GM19463 (cell line): ENCODE measurements around the gene CRB2.

Experiments used
- ATAC-seq: cut with Tn5 transposase; IDR thresholded peaks from one replicate; pipeline ENCODE4 v1.9.1; 2021; ENCODE audit warnings: mild to moderate bottlenecking, moderate library complexity; ENCODE audit not compliant: unreplicated experiment

Gene CRB2

DNA sequence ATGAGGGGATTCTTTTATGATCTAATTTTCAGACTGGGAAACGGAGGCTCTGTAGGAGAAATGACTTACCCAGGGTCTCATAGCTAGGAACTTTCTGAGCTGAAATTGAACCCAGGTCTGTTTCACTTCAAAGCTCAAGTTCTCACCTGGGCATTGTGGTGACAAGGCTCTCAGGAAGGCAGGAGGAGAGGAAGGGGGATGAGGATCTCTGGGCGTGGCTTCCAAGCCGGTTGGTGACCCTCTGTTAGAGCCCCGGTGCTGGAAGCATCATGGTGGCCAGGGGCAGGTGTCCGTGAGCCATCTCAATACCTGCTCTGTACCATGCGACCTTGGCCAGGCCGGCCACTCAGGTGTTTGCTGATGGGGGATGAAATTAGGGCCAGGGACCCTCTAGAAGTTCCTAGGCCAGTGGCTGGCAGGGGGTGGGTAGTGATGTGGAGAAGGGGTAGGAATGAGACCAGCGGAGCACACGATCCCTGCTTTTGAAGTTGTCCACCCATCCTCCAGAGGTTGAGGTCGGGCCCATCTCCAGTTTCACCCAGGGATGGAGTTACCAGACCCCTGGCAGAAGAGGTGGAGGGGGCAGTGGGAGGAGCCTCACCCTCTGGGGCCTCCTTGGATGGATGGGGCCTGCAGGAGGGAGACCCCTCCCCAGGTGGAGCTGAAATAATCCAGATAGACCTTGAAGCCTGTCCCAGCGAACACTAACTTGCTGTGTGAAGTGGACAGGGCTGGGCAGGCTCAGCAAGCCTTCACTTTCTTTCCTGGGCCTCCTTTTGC lies 5.9 kb downstream of the CRB2 start:
- no peak for ATAC-seq

DNA sequence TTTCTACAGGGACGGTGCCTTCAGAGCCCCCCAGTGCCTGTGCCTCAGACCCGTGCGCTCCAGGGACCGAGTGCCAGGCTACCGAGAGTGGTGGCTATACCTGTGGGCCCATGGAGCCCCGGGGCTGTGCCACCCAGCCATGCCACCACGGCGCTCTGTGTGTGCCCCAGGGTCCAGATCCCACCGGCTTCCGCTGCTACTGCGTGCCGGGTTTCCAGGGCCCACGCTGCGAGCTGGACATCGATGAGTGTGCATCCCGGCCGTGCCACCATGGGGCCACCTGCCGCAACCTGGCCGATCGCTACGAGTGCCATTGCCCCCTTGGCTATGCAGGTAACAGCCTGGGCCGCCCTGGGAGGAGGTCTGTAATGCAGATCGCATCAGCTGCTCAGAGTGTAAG lies 6.9 kb downstream of the CRB2 start:
- no peak for ATAC-seq

DNA sequence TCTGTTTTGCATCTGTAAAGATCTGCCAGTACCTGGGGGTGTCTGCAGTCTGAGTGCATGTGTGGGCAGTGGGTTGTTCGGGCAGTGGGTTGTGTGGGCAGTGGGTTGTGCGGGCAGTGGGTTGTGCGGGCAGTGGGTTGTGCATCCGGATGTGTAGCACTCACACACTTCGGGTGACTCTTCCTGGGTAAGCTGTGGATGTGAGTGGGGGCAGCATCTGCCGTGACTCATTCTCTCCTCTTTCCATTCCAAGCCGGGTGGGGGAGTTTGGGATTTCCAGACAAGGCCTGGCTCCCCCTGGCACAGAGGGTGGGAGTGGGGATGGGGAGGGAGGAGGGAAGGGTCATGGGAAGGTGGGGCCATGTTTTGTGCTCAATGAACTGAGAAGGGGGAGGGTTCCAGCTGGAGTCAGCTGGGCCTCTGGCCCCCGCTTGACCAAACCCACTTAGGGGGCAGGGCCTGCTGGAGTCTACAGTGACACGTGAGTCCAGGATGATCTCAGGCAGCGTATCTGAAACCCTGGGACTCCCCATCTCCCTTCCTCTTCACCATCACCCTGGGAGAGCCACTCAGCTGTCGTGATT lies 8.3 kb downstream of the CRB2 start:
- no peak for ATAC-seq

DNA sequence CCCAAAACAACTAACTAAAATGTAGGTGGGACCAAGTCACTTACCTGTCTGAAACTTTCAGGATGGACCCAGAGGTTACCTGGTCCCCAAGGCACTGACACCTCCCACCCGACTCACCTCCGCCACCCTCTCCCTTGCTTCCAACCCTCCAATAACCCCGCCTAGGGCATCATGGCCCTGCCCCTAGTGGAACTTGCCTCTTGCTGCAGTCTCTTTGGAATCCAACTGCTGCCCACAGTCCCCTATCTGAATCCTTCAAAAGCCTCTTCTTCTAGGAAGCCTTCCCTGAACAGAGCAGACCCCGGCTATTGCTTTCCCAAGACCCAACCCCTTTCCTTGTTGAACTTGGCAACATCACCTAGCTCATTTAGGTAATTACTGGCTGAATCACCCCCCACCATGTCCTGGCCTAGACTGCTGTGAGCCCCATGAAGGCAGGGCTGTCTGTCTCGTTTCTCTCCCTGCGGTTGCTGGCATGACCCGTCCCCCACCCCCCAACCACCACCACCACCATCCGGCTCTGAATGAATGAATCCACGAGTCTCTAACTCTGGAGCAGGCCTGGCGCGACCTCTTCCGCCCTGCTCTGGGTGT lies 9.4 kb downstream of the CRB2 start:
- no peak for ATAC-seq

DNA sequence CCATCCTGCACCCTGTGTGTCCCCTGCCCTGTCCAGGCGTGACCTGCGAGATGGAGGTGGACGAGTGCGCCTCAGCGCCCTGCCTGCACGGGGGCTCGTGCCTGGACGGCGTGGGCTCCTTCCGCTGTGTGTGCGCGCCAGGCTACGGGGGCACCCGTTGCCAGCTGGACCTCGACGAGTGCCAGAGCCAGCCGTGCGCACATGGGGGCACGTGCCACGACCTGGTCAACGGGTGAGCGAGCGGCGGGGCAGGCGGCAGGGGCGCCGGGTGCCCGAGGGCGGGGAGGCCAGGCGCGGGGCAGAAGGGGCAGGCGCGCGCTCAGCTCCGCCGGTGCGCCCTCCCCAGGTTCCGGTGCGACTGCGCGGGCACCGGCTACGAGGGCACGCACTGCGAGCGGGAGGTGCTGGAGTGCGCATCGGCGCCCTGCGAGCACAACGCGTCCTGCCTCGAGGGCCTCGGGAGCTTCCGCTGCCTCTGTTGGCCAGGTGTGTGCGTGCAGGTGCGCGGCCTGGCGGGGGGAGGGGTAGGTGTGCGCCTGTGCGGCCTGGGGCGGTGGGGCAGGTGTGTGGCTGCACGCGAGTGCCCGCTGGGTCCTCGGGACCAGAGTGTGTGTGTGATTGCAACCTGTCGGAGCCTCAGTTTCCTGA lies 10.0 kb downstream of the CRB2 start:
- no peak for ATAC-seq

DNA sequence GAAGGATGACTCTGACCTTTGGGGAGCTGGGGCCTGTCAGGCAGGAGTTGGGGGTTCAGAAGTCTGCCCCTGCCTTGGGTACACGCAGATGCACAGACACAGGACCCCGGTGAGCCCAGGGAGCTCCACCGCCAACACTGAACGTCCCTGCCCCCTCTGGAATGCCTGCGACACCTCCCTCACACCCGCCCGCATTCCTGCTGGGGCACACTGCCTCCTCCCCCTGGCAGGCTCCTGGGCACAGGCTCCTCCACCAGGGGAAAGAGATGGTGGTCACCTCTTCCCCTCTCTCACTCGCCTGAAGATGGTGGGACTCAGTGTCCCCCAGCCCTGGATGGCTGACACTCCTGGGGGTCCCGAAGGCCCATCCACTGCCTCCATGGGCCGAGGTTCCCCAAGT lies 12.0 kb downstream of the CRB2 start:
- ATAC-seq, result no peak

DNA sequence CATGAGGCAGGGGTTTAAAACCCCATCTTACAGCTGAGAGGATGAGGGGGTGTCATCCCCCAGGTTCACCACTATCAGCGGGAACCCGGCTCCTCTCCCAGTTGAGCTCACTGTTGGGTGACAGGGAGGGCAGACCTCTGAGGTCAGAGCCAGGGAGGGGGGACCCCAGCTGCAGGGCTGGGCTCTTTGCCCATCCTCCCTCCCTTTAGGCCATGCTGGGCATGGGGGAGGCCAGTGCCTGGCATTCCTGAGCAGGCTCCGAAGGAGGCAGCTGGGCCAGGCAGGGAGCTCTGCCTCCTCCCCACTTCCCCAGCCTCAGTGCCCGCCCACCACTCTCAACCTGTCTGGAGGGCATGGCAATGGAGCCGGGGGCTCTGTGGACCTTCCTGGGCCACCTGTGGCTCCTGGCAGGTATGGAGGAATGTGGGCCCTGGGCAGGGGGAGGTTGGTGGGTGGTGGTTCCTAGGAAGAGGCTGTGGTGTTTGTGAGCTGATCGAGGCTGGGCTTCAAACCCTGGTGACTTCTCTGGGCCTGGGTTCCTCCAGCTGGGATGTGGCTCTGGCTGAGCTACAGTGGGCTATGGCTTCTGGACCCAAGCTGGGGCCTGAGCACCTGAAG lies 12.6 kb downstream of the CRB2 start:
- ATAC-seq, result no peak

DNA sequence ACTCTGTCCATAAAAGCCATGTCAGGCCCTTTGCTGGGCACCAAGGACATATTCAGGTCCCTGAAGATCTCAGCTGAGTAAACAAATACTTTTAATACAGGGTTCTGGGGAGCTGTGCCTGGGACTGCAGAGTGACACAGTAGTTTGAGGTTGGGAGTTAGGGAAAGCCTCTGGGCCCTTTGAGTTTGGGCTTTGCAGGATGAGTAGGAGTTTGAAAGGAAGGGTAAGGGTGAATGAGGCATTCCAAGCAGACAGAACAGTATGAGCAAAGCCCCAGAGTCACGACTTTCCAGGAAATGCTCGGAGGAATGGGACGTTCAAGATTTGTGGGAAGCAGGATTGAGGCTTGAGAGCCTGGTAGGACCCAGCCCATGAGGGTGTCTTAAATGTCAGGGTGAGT lies 13.3 kb downstream of the CRB2 start:
- ATAC-seq, result no peak

DNA sequence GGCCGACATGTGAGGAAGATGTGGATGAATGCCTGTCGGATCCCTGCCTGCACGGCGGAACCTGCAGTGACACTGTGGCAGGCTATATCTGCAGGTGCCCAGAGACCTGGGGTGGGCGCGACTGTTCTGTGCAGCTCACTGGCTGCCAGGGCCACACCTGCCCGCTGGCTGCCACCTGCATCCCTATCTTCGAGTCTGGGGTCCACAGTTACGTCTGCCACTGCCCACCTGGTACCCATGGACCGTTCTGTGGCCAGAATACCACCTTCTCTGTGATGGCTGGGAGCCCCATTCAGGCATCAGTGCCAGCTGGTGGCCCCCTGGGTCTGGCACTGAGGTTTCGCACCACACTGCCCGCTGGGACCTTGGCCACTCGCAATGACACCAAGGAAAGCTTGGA lies 14.1 kb downstream of the CRB2 start:
- ATAC-seq, result no peak

DNA sequence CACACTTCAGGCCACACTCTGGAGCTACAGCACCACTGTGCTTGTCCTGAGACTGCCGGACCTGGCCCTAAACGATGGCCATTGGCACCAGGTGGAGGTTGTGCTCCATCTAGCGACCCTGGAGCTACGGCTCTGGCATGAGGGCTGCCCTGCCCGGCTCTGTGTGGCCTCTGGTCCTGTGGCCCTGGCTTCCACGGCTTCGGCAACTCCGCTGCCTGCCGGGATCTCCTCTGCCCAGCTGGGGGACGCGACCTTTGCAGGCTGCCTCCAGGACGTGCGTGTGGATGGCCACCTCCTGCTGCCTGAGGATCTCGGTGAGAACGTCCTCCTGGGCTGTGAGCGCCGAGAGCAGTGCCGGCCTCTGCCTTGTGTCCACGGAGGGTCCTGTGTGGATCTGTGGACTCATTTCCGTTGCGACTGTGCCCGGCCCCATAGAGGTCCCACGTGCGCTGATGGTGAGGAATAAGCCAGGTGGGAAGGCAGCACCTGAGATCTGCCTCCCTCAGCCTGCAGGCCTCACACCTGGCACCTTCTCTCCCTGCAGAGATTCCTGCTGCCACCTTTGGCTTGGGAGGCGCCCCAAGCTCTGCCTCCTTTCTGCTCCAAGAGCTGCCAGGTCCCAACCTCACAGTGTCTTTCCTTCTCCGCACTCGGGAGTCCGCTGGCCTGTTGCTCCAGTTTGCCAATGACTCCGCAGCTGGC lies 14.7 kb downstream of the CRB2 start:
- no peak for ATAC-seq

DNA sequence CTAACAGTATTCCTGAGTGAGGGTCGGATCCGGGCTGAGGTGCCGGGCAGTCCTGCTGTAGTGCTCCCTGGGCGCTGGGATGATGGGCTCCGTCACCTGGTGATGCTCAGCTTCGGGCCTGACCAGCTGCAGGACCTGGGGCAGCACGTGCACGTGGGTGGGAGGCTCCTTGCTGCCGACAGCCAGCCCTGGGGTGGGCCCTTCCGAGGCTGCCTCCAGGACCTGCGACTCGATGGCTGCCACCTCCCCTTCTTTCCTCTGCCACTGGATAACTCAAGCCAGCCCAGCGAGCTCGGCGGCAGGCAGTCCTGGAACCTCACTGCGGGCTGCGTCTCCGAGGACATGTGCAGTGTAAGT lies 15.2 kb downstream of the CRB2 start:
- ATAC-seq, result no peak

DNA sequence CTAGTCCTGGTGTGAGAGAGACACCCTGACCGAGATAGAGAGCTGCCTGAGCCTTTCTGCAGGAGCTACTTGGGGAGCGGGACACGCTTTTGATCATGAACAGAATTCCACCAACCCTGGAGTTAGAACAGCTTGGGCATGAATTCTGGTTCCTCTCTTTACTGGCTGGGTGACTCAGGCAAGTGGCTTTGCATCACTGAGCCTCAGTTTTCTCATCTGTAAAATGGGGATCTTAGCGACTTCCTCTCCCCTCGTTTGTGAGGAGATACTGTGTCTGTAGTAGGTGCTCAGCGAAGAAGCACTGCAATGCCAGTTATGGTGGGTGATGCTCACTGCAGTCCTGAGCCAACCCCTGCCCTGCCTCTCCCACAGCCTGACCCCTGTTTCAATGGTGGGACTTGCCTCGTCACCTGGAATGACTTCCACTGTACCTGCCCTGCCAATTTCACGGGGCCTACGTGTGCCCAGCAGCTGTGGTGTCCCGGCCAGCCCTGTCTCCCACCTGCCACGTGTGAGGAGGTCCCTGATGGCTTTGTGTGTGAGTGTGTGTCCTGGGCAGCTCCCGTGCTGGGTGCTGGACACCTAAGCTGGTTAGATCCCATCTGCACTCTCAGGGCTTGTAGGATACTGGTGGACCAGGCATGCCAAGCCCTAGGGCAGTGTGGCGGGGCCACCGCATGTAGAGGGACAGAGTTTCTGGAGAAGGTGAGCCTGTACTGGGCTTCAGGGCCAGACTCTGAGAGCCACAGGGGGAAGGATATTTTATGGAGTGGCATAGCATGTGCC lies 16.0 kb downstream of the CRB2 start:
- no peak for ATAC-seq

DNA sequence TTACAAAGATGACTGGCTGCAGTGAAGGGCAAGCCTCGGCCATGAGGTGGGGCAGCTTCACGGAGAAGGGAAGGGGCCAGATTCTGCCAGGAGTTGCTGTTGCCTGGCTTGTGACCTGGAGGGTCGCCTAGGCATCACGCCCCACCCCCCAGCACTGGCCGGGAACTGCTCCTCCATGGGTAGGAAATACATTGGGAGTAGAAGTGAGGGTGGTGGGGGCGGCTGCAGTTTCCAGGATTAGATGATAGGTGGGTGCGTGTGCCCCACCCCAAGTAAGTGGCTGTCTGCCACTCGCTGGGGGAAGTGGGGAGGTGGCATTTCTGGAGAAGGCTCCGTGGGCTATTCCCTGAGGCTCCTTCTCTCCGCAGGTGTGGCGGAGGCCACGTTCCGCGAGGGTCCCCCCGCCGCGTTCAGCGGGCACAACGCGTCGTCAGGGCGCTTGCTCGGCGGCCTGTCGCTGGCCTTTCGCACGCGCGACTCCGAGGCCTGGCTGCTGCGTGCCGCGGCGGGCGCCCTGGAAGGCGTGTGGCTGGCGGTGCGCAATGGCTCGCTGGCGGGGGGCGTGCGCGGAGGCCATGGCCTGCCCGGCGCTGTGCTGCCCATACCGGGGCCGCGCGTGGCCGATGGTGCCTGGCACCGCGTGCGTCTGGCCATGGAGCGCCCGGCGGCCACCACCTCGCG lies 16.9 kb downstream of the CRB2 start:
- no peak for ATAC-seq

DNA sequence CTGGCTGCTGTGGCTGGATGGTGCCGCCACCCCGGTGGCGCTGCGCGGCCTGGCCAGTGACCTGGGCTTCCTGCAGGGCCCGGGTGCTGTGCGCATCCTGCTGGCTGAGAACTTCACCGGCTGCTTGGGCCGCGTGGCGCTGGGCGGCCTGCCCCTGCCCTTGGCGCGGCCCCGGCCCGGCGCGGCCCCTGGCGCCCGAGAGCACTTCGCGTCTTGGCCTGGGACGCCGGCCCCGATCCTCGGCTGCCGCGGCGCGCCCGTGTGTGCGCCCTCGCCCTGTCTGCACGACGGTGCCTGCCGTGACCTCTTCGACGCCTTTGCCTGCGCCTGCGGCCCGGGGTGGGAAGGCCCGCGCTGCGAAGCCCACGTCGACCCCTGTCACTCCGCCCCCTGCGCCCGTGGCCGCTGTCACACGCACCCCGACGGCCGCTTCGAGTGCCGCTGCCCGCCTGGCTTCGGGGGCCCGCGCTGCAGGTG lies 17.5 kb downstream of the CRB2 start:
- ATAC-seq, result no peak

DNA sequence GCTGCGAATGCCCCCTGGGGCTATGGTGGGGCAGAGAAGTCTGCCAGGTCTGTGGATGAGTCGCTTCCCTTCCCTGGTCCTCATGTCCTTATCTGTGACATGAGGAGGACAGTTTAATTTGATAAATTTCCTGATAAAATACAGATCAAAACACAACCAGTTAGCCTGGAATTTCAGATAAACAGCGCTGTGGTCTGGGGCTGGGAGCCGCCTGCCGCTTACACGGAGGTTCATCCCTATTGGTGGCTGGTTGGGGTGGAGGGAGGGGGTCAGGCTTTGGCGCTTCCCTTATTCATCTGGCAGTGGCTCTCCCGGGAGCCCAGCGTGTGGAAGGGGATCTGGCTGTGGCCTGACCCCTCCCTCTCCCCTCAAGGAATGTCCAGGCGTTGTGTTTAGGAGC lies 17.9 kb downstream of the CRB2 start:
- ATAC-seq, result no peak

DNA sequence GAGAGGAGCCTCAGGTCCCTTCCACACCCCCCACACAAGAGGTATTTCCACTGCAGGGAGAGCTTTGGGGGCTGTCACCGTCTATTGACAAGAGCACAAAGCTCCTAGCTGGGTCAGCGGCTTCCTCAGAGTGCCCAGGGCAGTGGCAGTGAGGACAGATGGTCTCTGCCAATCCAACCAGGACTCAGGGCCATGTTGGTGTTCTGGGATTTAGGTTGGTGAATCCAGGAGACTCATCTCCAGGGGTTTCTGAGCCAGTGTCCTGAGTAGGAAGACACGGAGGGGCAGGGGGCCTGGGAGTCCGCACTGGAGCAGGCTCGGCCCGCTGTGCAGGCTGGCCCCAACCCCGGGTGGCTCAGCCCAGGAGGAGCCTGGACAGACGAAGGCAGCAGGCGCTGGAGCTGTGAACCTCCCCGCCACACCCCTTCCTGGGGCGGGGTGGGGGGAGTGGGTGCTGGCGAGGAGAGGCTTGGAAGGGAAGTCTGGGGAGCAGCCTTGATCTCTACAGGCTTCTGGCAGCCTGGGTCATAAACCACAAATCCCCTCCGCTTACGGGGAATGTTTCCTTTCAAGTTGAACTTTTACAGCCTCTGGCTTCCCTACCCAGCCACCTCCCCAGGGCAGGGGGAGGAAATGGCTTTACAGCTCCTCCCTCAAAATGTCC lies 19.6 kb downstream of the CRB2 start:
- ATAC-seq, result no peak

DNA sequence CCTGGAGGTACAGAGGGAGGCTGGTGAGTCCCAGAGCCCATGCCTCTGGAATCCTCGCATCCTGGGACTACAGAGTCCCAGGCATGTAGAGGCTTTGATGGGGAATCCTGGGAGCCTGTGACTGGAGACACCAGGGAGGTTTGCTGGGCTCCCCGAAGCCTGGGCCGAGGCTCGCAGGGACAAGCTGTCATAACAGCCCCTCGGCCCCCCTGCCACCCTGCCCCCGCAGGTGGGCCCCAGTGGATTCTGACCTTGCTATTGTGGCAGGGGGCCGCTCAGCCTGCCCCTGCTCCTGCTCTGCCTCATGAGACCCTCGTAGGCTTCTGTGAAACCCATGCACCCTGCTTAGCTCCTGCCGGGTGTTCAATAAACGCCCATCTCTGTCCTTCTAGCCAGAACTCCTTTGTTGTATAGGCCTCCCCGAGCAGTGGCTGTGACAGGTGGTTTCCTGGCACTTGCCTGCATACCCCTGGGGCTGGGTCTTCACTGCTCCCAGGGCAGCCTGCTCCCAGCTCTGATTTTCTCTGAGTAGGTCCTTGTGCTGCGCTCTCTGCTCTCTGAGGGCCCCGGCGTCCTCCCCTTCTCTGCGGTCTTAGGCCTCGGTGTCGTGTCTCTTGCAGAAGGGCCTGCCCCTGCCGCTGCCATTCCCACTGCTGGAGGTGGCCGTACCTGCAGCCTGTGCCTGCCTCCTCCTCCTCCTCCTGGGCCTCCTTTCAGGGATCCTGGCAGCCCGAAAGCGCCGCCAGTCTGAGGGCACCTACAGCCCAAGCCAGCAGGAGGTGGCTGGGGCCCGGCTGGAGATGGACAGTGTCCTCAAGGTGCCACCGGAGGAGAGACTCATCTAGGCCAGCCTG lies 20.4 kb downstream of the CRB2 start:
- no peak for ATAC-seq
